Stimulated activated CD4-positive, alpha-beta T cell treated with anti-CD3 and anti-CD28 coated beads, TNF-alpha, amount 100 ng/mL, for 48 hours (primary cell): ENCODE results near the gene CDX2.
A peak's percentile ranks its signal among the peaks of the same experiment; 100 is the strongest.
"Not testable (repeated sequence)": the region's sequence is repeated elsewhere in the genome, so short reads cannot be mapped to it uniquely, and the experiment has no call there.

Source experiments
- DNase-seq, 3 donors: peaks; one replicate each; pipeline ENCODE4 v3.0.0-alpha.2; 2020; ENCODE audit warnings: low read depth in 3 of 3

CDX2 gene

GRCh38 chr13:27964741-27965323 lies 4.3 kb downstream of the CDX2 start:
- no peak for DNase-seq

GRCh38 chr13:27964206-27964605 lies 4.9 kb downstream of the CDX2 start:
- DNase-seq = not testable (repeated sequence)

- DNase-seq = no peak
Measured at GRCh38 chr13:27963491-27963890, 5.6 kb downstream of the CDX2 start.

- DNase-seq = no peak
Measured at GRCh38 chr13:27962982-27963381, 6.1 kb downstream of the CDX2 start.

GRCh38 chr13:27962128-27962841 lies 6.8 kb downstream of the CDX2 start:
- no peak for DNase-seq

GRCh38 chr13:27961227-27962085 lies 7.7 kb downstream of the CDX2 start:
- no peak for DNase-seq

GRCh38 chr13:27960362-27961226 lies 8.5 kb downstream of the CDX2 start:
- no peak for DNase-seq

- DNase-seq = no peak
Measured at GRCh38 chr13:27959976-27960361, 9.1 kb downstream of the CDX2 start.

- no peak for DNase-seq
Measured at GRCh38 chr13:27956576-27957300, 12.4 kb downstream of the CDX2 start.

GRCh38 chr13:27955014-27955591 lies 14.0 kb downstream of the CDX2 start:
- DNase-seq = no peak

GRCh38 chr13:27954406-27954851 lies 14.7 kb downstream of the CDX2 start:
- no peak for DNase-seq

- peak; percentile 32 to 56 (median 51) for DNase-seq
Measured at GRCh38 chr13:27953676-27954405, 15.3 kb downstream of the CDX2 start.

GRCh38 chr13:27952876-27953675 lies 16.0 kb downstream of the CDX2 start:
- DNase-seq = no peak

GRCh38 chr13:27942972-27943371 lies 26.1 kb downstream of the CDX2 start:
- no peak for DNase-seq

GRCh38 chr13:27933580-27934328 lies 35.4 kb downstream of the CDX2 start:
- DNase-seq = no peak

GRCh38 chr13:27933118-27933517 lies 36.0 kb downstream of the CDX2 start:
- no peak for DNase-seq

GRCh38 chr13:27929868-27930267 lies 39.2 kb downstream of the CDX2 start:
- no peak for DNase-seq
